ENCODE results near the gene VPREB3. TPM values are rescaled to one million over a fixed set of nuclear protein-coding genes. Genes with fewer than 3 reads are reported as not detected.
A peak's percentile ranks its signal among the peaks of the same experiment; 100 is the strongest.

VPREB3 gene
- total RNA-seq, 1 donor from 2014 or later: not detected

- Mint-ChIP-seq H3K4me3 (ENCODE audit: unreplicated experiment) (no peak overlapping the region), H3K9me3 (ENCODE audit: unreplicated experiment) (peaks cover 4% of the 10 kb centered on the region), H3K27ac (ENCODE audit: unreplicated experiment) (no peak overlapping the region), H3K27me3 (ENCODE audit: unreplicated experiment) (peaks cover 5% of the 10 kb centered on the region), H3K4me1 (ENCODE audit: low read depth, unreplicated experiment) (peaks cover 25% of the 10 kb centered on the region), H3K36me3 (ENCODE audit: unreplicated experiment) (peaks cover 7% of the 10 kb centered on the region)
- no peak for DNase-seq
- TF ChIP-seq CTCF (IDR thresholded peaks at IDR 0.05; ENCODE audit: partially characterized antibody, unreplicated experiment): no peak
These were observed 46.3 kb upstream of the VPREB3 start for GRCh38 chr22:23800297-23801237.

- no peak for TF ChIP-seq CTCF (IDR thresholded peaks at IDR 0.05; ENCODE audit: partially characterized antibody, unreplicated experiment)
- peaks cover 5% of the 10 kb centered on the region for H3K27me3 Mint-ChIP-seq (ENCODE audit: unreplicated experiment)
- H3K4me3 Mint-ChIP-seq (ENCODE audit: unreplicated experiment): no peak overlapping the region
- no peak for DNase-seq
- peaks cover 33% of the 10 kb centered on the region for H3K4me1 Mint-ChIP-seq (ENCODE audit: low read depth, unreplicated experiment)
- H3K9me3 Mint-ChIP-seq (ENCODE audit: unreplicated experiment): peaks cover 5% of the 10 kb centered on the region
- H3K27ac Mint-ChIP-seq (ENCODE audit: unreplicated experiment): peak overlapping the region; percentile 45
- peaks cover 10% of the 10 kb centered on the region for H3K36me3 Mint-ChIP-seq (ENCODE audit: unreplicated experiment)
These were observed 42.2 kb upstream of the VPREB3 start for GRCh38 chr22:23796461-23796860.

DNA sequence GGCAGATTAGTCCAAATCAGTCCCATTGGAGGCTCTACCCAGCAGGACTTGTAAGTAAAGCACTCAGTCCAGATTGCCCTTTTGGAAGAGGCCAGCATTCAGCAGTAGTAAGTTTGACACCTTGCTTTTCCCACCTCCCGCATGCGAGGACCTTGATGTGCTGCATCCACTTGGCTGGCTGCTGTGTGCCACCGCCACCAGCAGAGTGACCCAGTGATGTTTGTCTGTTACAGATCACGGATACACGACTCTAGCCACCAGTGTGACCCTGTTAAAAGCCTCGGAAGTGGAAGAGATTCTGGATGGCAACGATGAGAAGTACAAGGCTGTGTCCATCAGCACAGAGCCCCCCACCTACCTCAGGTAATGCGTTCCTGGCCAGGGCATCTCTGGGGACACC is 39.1 kb upstream of the VPREB3 start:
- Mint-ChIP-seq H3K4me3 (ENCODE audit: unreplicated experiment) (peak overlapping the region; percentile 39), H3K27ac (ENCODE audit: unreplicated experiment) (no peak overlapping the region)
- DNase-seq: no peak

DNA sequence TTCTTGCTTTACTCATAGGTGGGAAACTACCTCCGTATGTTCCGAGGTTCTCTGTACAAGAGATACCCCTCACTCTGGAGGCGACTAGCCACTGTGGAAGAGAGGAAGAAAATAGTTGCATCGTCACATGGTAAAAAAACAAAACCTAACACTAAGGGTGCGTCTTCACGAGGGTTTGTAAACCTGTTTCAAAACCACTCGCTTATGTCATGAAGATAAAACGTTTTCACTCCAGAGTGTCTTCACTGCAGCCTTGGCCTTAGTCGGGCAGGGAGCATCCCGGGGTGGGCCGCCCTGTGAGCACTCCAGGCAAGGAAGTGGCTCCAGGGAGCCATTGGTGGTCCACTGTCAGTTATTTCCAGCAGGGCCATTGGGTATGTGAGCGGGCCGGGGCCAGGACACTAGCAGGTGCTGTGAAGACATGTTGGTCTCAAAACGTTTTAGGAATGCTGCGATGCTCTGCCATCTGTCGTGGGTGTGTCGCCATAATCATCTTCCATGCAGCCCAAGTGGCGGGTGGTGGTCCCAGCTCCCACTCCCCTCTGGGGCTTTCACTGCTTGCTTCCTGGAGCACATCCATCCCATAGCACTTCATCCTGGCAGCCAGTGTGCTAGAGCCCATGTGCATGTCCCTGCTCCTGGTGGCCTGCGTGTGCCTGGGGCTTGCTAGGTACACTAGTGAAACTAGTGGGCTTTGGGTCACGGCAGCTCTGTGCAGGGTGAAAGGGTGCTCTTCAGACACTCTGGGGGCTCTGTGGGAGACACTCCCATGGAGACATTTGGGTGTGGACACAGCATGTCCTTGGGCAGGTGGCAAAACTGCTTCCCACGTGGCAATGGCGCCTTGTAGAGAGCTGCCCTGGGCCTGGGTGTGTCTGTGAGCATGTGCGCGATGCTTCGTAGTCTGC is 37.8 kb upstream of the VPREB3 start:
- Mint-ChIP-seq H3K36me3 (ENCODE audit: unreplicated experiment) (peaks cover 10% of the 10 kb centered on the region), H3K4me1 (ENCODE audit: low read depth, unreplicated experiment) (peaks cover 43% of the 10 kb centered on the region), H3K27ac (ENCODE audit: unreplicated experiment) (peak overlapping the region; percentile 77), H3K27me3 (ENCODE audit: unreplicated experiment) (no peaks in the 10 kb centered on the region), H3K4me3 (ENCODE audit: unreplicated experiment) (peak overlapping the region; percentile 57), H3K9me3 (ENCODE audit: unreplicated experiment) (peaks cover 11% of the 10 kb centered on the region)
- no peak for DNase-seq
- TF ChIP-seq CTCF (IDR thresholded peaks at IDR 0.05; ENCODE audit: partially characterized antibody, unreplicated experiment): no peak

More for the DNA sequence above, 39.1 kb upstream of the VPREB3 start:
- H3K36me3 Mint-ChIP-seq (ENCODE audit: unreplicated experiment): peaks cover 10% of the 10 kb centered on the region
- TF ChIP-seq CTCF (IDR thresholded peaks at IDR 0.05; ENCODE audit: partially characterized antibody, unreplicated experiment): no peak
- peaks cover 6% of the 10 kb centered on the region for H3K9me3 Mint-ChIP-seq (ENCODE audit: unreplicated experiment)
- H3K27me3 Mint-ChIP-seq (ENCODE audit: unreplicated experiment): peaks cover 3% of the 10 kb centered on the region
- H3K4me1 Mint-ChIP-seq (ENCODE audit: low read depth, unreplicated experiment): peaks cover 43% of the 10 kb centered on the region

Data from glutamatergic neuron (in vitro differentiated cells).